Measurements from ENCODE around the gene CD2.

- TF ChIP-seq CTCF (IDR thresholded peaks at IDR 0.05) (no peak), POLR2A (IDR thresholded peaks at IDR 0.05) (no peak)
Measured at GRCh38 chr1:116805398-116805797, 51.2 kb downstream of the CD2 start.
